NCI-H2081 (cell line): Measurements from ENCODE around the gene VPS35L.

Source experiments
- DNase-seq, 2 experiments: peaks; one replicate each; lab custom pipeline; 2025; lab: John Stamatoyannopoulos, UW

The VPS35L gene

GRCh38 chr16:19694989-19695388 is 139.5 kb downstream of the VPS35L start:
- no peak for DNase-seq

DNA sequence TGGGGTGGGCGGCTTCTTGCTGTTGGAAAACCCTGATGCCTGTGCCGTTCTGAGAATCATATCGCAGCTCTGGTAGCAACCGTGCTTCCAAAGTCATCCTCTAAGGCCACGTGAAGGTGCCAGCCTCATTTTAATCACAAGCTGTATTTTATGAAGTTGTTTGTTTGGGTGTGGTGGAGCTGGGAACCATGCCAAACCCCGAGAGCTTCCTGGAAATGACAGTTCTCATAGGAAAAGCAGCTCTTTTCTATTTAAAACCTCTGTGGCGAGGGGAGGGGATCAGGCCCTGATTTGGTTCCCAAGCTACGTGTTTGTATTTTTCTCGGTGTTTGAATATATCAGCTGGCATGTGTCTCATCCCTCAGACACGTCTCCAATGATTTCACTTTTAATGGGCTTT is 140.8 kb downstream of the VPS35L start:
- DNase-seq, result peak; percentile 80 to 92

- peak; percentile 82 to 89 for DNase-seq
Observed at GRCh38 chr16:19696961-19697360, 141.5 kb downstream of the VPS35L start.

DNA sequence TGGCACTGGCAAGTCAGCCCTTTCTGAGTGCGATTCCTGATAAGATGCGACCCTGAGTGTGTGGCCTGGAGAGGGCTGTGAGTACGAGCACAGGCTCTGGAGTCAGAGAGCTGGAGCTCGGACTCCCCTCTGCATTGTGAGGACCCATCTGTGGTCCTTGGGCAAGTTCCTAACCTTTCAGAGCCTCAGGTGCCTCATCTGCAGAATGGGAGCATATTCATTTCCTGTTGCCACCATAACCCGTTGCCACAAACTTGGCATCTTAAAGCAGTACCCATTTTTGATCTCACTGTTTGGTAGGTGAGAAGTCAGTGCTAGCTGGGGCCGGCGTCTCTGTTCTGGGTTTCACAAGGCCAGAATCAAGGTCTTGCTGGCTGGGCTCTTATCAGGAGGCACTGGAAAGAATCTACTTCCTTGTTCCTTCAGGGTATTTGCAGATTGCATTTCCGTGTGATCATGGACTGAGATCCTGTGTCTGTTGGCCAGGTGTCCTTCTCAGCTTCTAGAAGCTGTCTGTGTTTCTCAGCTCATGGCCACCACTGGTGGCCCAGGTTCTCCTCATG is 142.3 kb downstream of the VPS35L start:
- DNase-seq, result no peak

DNA sequence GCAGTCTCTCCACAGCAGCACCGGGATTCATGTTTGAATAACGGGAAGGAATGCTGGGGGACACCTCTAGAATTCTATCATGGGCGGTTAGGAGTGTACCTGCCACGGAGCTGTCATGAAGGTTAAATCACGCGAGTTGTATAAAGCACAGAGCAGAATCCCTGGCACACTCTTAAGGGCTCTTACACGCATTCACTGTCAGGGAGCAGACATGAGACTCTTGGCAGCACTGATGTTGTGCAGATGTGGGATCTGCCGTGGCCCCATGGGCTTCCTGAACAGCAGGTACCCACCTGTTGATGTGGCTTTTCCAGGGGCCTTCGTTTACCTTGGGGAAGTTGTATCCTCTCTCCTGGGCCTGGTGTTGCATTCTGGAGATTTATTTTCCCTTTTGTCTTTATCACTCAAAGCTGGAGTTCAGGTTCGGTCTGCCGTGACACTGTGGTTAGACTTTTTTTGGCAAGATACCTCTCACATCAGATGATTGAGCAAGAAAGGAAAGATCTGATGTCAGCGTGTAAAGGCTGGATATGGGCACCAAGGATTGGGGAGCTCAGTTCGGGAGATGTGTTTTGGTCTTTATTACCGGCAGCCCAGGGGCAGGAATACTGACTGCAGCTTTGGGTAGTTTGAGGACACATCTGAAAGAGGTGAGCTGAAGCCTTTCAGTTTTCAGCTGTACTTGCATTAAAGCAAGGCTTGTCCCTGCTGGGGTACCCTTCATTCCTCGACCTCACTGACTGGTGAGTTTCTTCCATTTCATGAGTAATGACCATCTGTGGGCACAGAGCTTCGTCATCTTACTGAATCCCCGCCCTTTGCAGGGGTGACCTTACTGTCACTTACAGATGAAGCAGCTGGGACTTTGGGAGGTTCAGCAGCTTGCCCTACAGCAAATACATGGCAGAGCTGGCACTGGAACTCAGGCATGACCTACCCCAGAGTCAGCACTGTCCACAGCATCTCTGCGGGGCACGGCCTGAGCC is 143.3 kb downstream of the VPS35L start:
- no peak for DNase-seq

DNA sequence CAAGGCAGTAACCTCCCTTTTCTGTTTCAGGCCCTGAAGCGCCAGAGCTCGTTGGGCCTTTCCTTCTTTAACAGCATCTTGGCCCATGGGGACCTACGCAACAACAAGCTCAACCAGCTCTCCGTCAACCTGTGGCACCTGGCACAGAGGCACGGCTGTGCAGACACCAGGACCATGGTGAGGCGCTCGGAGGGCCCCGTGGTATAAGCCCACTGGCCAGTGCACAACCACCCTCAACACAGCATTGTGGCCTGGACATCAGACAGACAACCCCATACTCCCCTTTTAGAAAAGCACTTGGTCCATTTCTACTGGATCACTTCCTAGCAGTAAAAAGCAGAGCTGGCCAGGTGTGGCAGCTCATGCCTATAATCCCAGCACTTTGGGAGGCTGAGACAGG is 144.0 kb downstream of the VPS35L start:
- DNase-seq, result no peak

GRCh38 chr16:19700319-19700781 is 144.8 kb downstream of the VPS35L start:
- DNase-seq, result peak in 1 of 2 experiments; percentile 27

DNA sequence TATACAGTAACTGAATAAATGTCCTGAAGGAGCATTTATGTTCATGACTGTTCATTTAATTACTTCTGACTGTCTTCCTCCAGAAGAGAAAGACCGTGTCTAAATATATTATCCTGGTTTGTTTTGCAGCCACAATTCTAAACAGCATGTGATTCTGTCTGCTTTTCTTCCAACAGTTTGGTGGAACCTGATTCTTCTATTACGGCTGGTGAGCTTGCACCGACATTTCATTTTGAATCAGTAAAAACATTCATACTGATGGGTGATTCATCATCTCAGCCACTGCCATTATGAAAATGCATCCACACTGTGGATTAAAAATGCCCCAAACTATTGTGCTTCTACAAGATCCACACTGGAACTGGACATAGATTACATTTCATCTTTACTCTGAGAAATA is 145.6 kb downstream of the VPS35L start:
- DNase-seq, result no peak

DNA sequence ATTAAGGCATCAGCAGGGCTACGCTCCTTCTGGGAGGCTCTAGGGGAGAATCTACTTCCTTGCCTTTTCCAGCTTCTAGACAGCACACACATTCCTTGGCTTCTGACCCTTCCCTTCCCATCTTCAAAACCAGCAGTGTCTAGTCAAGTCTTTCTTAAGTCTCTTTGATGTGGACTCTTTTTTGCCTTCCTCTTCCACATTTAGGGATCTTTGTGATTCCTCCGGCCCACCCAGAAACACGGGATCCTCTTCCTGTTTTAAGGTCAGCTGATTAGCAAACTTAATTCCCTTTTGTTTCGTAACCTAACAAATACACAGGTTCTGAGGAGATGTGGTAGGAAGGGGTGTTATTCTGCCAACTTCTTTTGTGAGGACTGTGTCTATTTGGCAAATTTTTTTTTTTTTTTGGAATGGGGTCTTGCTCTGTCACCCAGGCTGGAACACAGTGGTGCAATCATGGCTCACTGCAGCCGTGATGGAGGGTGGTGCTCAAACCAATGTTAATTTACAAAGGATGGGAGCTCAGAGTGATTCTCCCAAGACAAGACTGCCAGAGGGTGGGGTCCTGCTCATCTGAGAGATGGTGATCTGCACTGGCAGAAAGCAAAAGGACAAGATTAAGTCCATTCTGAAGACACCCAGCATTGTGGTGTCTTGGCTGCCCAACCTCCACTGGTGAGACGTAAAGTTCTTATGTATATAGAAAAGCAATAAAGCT is 147.8 kb downstream of the VPS35L start:
- DNase-seq, result no peak

DNA sequence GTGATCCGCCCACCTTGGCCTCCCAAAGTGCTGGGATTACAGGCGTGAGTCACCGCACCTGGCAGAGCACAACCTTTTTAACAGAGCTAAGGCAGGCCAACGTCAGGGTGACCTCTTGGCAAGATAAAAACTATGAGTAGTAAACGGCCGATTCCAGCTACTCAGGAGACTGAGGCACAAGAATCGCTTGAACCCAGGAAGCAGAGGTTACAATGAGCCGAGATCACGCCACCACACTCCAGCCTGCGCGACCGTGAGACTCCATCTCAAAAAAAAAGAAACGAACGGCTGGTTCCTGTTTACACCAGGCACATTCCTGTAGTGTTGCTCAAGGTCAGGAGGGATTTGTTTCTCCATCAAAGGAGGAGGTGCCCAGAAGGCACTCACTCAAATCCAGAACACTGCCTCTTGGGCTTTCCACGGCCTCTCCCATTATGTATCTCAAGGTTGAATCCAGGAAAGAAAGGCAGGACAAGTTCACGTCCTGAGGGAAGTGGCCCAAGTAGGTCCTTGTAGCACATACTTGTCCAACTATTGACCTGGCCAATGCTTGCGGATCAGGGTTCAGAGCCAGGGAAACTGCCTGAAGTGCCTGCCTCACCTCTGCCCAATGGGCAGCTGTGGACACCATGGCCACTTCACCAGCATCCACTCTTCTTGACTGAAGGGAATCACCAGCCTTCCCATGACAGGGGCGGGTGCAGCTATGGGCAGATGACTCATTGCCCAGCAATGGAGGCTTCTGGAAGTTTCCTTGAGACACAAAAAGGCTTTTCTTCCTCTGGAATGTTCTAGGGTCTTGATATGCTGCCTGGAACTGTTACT is 149.0 kb downstream of the VPS35L start:
- DNase-seq, result no peak

DNA sequence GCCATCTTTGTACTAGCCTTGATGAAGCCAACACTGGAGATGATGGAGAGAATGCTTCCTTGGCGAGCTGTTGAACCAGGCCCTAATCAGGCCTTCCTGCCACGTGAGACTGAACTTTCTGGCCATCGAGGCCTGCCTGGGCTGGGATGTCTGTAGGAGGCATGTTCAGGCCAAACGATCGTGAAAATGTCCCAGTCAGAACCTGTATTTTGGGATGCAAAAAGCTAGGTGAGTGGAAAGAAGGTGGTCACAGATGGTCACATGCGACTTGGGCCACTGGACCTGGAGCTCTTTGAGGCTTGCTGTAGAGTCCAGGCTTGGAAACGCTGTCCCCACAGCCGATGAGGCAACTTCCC is 149.6 kb downstream of the VPS35L start:
- no peak for DNase-seq

GRCh38 chr16:19705843-19706242 is 150.3 kb downstream of the VPS35L start:
- DNase-seq, result no peak

GRCh38 chr16:19706846-19707245 is 151.3 kb downstream of the VPS35L start:
- no peak for DNase-seq

GRCh38 chr16:19707569-19708295 is 152.2 kb downstream of the VPS35L start:
- DNase-seq, result no peak

DNA sequence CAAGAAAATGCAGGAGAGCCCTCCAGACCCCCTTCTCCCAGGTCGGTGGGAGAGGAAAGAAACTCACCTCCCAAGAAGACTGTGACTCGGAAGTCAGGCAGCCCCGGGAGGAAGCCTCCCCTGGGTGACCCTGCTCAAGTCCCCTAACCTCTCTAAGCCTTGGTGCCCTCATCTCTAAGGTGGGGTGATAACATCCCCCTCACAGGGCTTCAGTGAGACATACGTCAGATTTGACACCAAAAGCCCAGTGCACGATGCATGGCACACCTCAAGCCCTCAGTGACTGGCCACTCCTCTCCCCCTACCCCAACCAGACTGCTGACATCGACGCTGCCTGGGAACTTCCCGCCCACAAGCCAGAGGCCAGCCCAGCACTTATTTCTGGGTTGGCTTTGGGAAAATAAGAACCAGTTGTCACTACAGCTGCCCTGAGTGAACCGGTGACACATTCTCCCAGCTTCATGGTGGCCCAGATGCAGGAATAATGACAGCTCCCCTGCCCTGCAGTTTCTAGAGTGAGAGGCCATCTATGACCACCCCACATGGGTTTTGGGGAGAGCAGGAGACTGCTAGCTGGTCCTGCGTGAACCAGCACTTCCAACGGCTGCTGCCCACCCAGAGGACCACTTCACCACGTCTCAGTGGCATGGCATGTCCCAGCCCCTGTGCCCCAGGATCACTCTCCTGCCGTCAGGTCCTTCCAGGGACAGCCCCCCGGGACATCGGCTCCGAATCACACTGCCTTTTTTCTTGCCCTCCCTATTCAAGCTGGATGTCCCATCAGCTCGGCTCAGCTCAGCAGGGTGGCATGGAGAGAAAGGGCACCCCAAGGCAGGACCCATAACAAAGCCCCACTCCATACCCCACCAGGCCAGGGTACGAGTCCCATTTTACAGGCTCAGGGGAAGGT is 153.0 kb downstream of the VPS35L start:
- DNase-seq, result no peak

GRCh38 chr16:19709381-19710136 is 154.1 kb downstream of the VPS35L start:
- DNase-seq, result no peak

DNA sequence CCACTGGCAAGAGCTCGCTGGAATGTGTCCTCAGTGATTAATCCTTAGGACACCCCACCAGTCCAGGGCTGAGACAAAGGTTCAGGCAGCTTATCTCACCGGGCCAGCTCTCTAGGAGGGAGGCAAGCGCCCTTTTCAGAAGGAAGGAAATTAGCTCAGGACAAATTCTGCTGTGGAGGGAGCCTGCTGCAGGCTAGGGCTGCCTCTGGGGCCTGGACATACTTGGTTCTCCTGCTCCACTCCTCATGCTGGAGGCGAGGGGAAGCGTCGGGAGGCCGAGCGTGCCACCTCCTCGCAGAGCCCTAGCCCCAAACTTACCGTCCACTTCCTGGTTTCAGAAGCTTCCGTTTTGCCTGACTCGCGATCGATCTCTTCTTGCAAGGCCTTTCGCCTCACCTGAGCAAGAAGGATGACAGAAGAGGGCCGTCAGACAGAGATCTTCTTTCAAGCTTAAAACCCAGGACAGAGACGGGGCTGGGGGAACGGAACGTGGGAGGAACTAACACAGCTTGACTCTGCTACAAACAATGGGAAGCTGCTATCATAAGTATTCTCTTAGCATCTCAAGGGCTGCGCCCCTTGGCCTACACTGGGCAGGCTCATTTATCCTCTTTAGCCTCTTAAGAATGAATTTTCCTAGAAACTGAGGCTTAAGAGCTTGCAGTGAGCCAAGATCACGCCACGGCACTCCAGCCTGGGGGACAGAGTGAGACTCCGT is 154.8 kb downstream of the VPS35L start:
- DNase-seq, result no peak

DNA sequence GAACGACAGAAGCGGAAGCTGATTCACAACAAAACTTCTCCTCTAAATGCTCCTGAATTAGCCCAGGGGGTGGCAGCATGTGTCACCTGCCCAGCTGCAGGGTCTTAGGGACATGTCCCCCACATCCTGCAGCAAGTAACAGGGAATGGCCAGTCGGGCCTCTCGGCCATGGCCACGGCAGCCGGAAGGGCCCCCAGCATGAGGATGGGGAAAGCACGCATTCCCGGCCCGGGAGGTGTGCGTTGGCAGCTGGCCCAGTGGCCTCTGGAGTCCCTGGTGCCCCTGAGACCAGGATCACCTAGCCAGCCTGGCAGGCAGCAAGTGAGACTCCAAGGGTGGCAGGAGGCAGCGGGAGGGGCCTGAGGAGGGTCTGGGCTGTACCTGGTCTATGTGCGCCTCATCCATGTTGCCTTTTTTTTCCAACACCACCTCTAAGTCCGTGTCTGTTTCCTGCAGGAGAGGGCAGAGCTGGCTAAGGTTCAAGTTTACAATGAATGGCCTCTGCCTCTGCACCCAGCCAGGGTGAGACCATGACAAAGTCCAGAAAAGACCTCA is 155.6 kb downstream of the VPS35L start:
- no peak for DNase-seq
